Neural cell (in vitro differentiated cells): ENCODE data around the gene SYT17. TPM values are rescaled to one million over a fixed set of nuclear protein-coding genes. Genes with fewer than 3 reads are reported as not detected.
A peak's percentile ranks its signal among the peaks of the same experiment; 100 is the strongest.

Source experiments
- H2AFZ ChIP-seq: fragments of 200-600, 300-800 bp; sonication (generic), shearing (Covaris generic); 2 replicates; pipeline ENCODE4 v1.6.0; 2014; ENCODE audit warnings: low read depth, mild to moderate bottlenecking, antibody characterized with exemption, low read length, moderate library complexity
- H3F3A ChIP-seq: fragments of 200-600 bp; shearing (Covaris generic); 2 replicates; pipeline ENCODE4 v1.6.1; 2016; ENCODE audit warnings: mild to moderate bottlenecking, moderate library complexity, mixed read lengths, antibody characterized with exemption, low read length; ENCODE audit not compliant: insufficient read depth, poor library complexity, severe bottlenecking
- H3K27ac ChIP-seq: fragments of 200-600, 300-800 bp; sonication (generic), shearing (Covaris generic); 2 replicates; pipeline ENCODE4 v1.5.1; 2014; ENCODE audit warnings: mild to moderate bottlenecking, low read length, moderate library complexity
- H3K27me3 ChIP-seq: fragments of 300-800, 200-600 bp; sonication (generic), shearing (Covaris generic); 2 replicates; pipeline ENCODE4 v1.6.0; 2014; ENCODE audit warnings: mild to moderate bottlenecking, low read depth, low read length, moderate library complexity; ENCODE audit not compliant: insufficient read depth
- H3K36me3 ChIP-seq: fragments of 300-800, 200-600 bp; sonication (generic), shearing (Covaris generic); 2 replicates; pipeline ENCODE4 v1.5.1; 2014; ENCODE audit warnings: mild to moderate bottlenecking, antibody characterized with exemption, low read length, moderate library complexity; ENCODE audit not compliant: insufficient read depth
- H3K4me2 ChIP-seq: fragments of 300-800, 200-600 bp; sonication (generic), shearing (Covaris generic); 2 replicates; pipeline ENCODE4 v1.6.0; 2014; ENCODE audit warnings: mild to moderate bottlenecking, low read length
- H3K4me3 ChIP-seq: fragments of 300-800, 200-600 bp; sonication (generic), shearing (Covaris generic); 2 replicates; pipeline ENCODE4 v1.5.1; 2014; ENCODE audit warnings: mild to moderate bottlenecking, low read length, moderate library complexity
- H3K79me2 ChIP-seq: fragments of 200-600 bp; shearing (Covaris generic); replicated peaks from 2 replicates; pipeline ENCODE4 v1.6.0; 2014; ENCODE audit warnings: mild to moderate bottlenecking, low read length, moderate library complexity; ENCODE audit not compliant: insufficient read depth
- H3K9ac ChIP-seq: fragments of 300-800, 200-600 bp; sonication (generic), shearing (Covaris generic); 2 replicates; pipeline ENCODE4 v1.6.1; 2016; ENCODE audit warnings: mild to moderate bottlenecking, low read length, mixed read lengths
- H3K9me2 ChIP-seq: fragments of 200-600 bp; shearing (Covaris generic); 2 replicates; pipeline ENCODE4 v1.6.1; 2016; ENCODE audit warnings: mild to moderate bottlenecking, low read length, mixed read lengths; ENCODE audit not compliant: insufficient read depth
- H3K9me3 ChIP-seq: fragments of 200-600, 300-800 bp; sonication (generic), shearing (Covaris generic); 2 replicates; pipeline ENCODE4 v1.6.1; 2016; ENCODE audit warnings: mild to moderate bottlenecking, mixed run types, low read length, moderate library complexity, mixed read lengths
- H4K20me1 ChIP-seq: fragments of 200-600 bp; shearing (Covaris generic); 2 replicates; pipeline ENCODE4 v1.6.1; 2016; ENCODE audit warnings: mild to moderate bottlenecking, mixed run types; ENCODE audit not compliant: insufficient read depth
- CTCF ChIP-seq: fragments of 450-650 bp; IDR thresholded peaks from 2 replicates; pipeline ENCODE4 v1.5.1; 2014; ENCODE audit warnings: antibody characterized with exemption, mild to moderate bottlenecking, moderate library complexity; ENCODE audit not compliant: poor library complexity, severe bottlenecking
- EP300 ChIP-seq: fragments of 450-650 bp; conservative IDR thresholded peaks from 2 replicates; pipeline ENCODE4 v1.6.1; 2014; ENCODE audit warnings: antibody characterized with exemption, mild to moderate bottlenecking, moderate library complexity; ENCODE audit not compliant: poor library complexity, severe bottlenecking
- EZH2 ChIP-seq: fragments of 200-600, 300-800 bp; shearing (Covaris generic), sonication (generic); IDR thresholded peaks from 2 replicates; pipeline ENCODE4 v1.6.1; 2014; ENCODE audit warnings: antibody characterized with exemption, low read length, borderline replicate concordance, mild to moderate bottlenecking; ENCODE audit not compliant: insufficient read depth, poor library complexity, severe bottlenecking
- MXI1 ChIP-seq: fragments of 450-650 bp; conservative IDR thresholded peaks from 2 replicates; pipeline ENCODE4 v1.6.1; 2014; ENCODE audit warnings: antibody characterized with exemption, mild to moderate bottlenecking; ENCODE audit not compliant: poor library complexity, severe bottlenecking
- POLR2AphosphoS5 ChIP-seq: IDR thresholded peaks from 2 replicates; pipeline ENCODE4 v1.6.1; 2012
- RAD21 ChIP-seq: fragments of 450-650 bp; conservative IDR thresholded peaks from 2 replicates; pipeline ENCODE4 v1.6.1; 2014; ENCODE audit warnings: antibody characterized with exemption, mild to moderate bottlenecking, moderate library complexity
- REST ChIP-seq: IDR thresholded peaks from 2 replicates; pipeline ENCODE4 v1.6.1; 2012; ENCODE audit warnings: borderline replicate concordance
- SMC3 ChIP-seq: fragments of 450-650 bp; conservative IDR thresholded peaks from 2 replicates; pipeline ENCODE4 v1.6.1; 2014; ENCODE audit warnings: antibody characterized with exemption, mild to moderate bottlenecking, moderate library complexity; ENCODE audit not compliant: poor library complexity
- TAF1 ChIP-seq: IDR thresholded peaks from 2 replicates; pipeline ENCODE4 v1.6.1; 2012; ENCODE audit warnings: low read depth
- polyA minus RNA-seq: library from RNA; depleted of rRNA, polyadenylated mRNA; stranded (reverse); fragments of >200 nt; gene quantifications from 2 replicates; pipeline ENCODE4 v1.2.3, GENCODE V29; 2014
- polyA plus RNA-seq: library from polyadenylated mRNA; depleted of rRNA; stranded (reverse); fragments of >200 nt; gene quantifications from 2 replicates; pipeline ENCODE4 v1.2.3, GENCODE V29; 2014

Gene SYT17, protein sequence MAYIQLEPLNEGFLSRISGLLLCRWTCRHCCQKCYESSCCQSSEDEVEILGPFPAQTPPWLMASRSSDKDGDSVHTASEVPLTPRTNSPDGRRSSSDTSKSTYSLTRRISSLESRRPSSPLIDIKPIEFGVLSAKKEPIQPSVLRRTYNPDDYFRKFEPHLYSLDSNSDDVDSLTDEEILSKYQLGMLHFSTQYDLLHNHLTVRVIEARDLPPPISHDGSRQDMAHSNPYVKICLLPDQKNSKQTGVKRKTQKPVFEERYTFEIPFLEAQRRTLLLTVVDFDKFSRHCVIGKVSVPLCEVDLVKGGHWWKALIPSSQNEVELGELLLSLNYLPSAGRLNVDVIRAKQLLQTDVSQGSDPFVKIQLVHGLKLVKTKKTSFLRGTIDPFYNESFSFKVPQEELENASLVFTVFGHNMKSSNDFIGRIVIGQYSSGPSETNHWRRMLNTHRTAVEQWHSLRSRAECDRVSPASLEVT
- polyA plus RNA-seq (3.0 and 5.5 TPM in 2 replicates), polyA minus RNA-seq (2.1 and 3.4 TPM in 2 replicates)

GRCh38 chr16:19167710-19168370 lies at the start of gene SYT17:
TSS of gene SYT17 (plus strand) at chr16:19168240. CDS start at chr16:19168647, 407 bp downstream.
- Histone ChIP-seq H3F3A (no peaks in the 10 kb centered on the region), H3K27me3 (peaks cover 9% of the 10 kb centered on the region), H4K20me1 (no peaks in the 10 kb centered on the region), H3K36me3 (no peaks in the 10 kb centered on the region), H3K9ac (peak within 1 kb of the TSS; percentile 53), H3K4me2 (peak within 1 kb of the TSS; percentile 14), H3K9me2 (no peaks in the 10 kb centered on the region), H3K4me3 (peak within 1 kb of the TSS; percentile 77), H3K27ac (no peak within 1 kb of the TSS), H3K79me2 (no peaks in the 10 kb centered on the region), H2AFZ (peak within 1 kb of the TSS; percentile 45), H3K9me3 (no peaks in the 10 kb centered on the region)
- peak; percentile 63 for TF ChIP-seq RAD21
- TF ChIP-seq SMC3, result peak; percentile 66
- peak; percentile 82 for TF ChIP-seq CTCF
- TF ChIP-seq REST, result no peak

DNA sequence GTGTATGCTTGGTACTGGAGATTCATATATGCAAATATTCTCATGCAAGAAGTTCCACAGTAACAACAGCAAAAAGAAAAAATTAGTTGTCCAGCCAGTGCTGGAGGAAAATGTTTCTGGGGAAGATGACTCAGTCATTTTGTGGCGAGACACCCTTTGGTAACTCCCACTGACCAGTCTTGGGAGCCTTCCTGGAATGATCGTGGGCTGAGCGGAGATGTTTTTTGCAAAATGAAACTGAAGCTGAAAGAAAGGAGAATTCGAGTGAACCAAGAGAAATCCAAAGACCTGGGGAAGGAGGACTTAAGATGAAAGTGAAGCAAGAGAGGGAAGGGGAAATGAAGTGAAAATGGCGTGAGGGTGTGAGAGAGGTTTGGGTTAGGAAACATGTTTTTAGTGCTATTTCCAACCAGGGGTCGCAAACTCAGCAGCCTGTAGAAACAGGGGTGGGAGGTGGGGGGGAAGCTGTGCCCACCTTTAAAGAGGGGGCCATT lies 49.1 kb upstream of the SYT17 start:
- H2AFZ ChIP-seq, result no peak overlapping the region
- no peak overlapping the region for H3K9ac ChIP-seq
- no peaks in the 10 kb centered on the region for H3F3A ChIP-seq
- no peaks in the 10 kb centered on the region for H3K79me2 ChIP-seq
- no peaks in the 10 kb centered on the region for H3K36me3 ChIP-seq
- H3K4me2 ChIP-seq, result no peak overlapping the region
- no peak for TF ChIP-seq SMC3
- no peaks in the 10 kb centered on the region for H3K9me3 ChIP-seq
- H3K9me2 ChIP-seq, result no peaks in the 10 kb centered on the region
- no peak overlapping the region for H3K4me3 ChIP-seq
- no peak overlapping the region for H3K27ac ChIP-seq
- peaks cover 19% of the 10 kb centered on the region for H3K27me3 ChIP-seq
- no peaks in the 10 kb centered on the region for H4K20me1 ChIP-seq

DNA sequence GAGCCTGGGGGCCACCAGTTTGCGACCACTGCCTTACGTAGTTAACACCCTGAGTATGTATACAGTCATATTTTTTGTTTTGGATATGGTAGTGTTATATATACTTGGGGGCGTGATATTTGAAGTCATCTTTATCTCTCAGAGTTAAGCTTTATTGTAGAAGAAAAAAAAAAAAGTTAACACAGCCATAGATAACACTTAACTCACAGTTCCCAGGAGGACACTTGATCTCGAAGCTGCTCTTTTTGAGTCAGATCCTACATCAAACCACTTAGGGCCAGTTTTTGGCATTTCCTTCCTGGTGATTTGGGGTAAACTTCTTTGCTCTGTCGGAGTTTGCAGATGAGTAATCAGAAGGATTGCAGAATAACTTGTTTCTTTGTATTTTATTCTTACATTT lies 48.5 kb upstream of the SYT17 start:
- H3K9me2 ChIP-seq, result no peaks in the 10 kb centered on the region
- no peak overlapping the region for H3K4me2 ChIP-seq
- no peaks in the 10 kb centered on the region for H4K20me1 ChIP-seq
- no peak overlapping the region for H3K27ac ChIP-seq
- no peaks in the 10 kb centered on the region for H3K79me2 ChIP-seq
- H2AFZ ChIP-seq, result no peak overlapping the region
- H3F3A ChIP-seq, result no peaks in the 10 kb centered on the region
- no peak overlapping the region for H3K4me3 ChIP-seq
- H3K9me3 ChIP-seq, result no peaks in the 10 kb centered on the region
- no peaks in the 10 kb centered on the region for H3K36me3 ChIP-seq
- no peak overlapping the region for H3K9ac ChIP-seq
- H3K27me3 ChIP-seq, result peaks cover 16% of the 10 kb centered on the region
- no peak for TF ChIP-seq POLR2AphosphoS5
- no peak for TF ChIP-seq SMC3
- TF ChIP-seq MXI1, result no peak
- no peak for TF ChIP-seq REST
- no peak for TF ChIP-seq TAF1
- TF ChIP-seq EZH2, result no peak
- TF ChIP-seq EP300, result no peak
